NCI-H2107 treated with DMSO at 0.1 percent for 48 hours (cell line): ENCODE measurements around the gene SCRT2.
"Not testable (repeated sequence)": the region's sequence is repeated elsewhere in the genome, so short reads cannot be mapped to it uniquely, and the experiment has no call there.

Source experiments
- DNase-seq: peaks from one replicate; lab custom pipeline; 2025; ENCODE audit not compliant: unreplicated experiment; lab: John Stamatoyannopoulos, UW

The SCRT2 gene

DNA sequence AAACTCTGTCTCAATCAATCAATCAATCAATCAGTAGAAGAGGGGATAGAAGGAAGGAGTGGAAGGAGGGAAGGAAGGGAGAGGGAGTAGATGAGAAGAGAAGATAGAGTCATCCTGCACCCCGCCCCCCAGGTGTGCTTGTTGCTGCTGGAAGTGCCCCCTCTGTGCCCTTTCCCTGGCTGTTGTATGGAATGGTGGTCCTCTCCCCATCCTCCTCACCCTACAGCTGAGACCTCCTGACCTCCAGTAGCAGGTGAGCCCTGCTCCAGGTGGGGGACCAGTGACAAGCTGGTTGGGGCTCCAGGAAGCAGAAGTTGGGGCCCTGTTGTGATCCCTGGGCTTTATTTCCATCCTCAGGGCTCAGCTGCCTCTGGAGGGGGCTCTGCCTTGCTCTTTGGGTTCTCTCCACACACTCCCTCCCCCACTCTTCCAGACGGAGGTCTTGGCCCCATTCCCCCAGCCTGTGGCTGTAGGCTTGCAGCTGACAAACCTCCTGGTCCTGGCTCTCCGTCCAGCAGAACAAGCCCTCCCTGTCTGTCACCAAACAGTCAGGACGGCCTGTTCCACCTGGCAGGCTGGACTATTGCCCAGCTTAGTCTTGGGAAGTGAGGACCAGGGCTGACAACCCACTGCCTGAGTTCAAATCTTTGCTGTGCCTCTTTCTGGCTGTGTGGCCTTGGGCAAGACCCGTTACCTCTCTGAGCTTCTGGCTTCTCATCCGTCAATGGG lies 26.0 kb upstream of the SCRT2 start:
- DNase-seq, result no peak

DNA sequence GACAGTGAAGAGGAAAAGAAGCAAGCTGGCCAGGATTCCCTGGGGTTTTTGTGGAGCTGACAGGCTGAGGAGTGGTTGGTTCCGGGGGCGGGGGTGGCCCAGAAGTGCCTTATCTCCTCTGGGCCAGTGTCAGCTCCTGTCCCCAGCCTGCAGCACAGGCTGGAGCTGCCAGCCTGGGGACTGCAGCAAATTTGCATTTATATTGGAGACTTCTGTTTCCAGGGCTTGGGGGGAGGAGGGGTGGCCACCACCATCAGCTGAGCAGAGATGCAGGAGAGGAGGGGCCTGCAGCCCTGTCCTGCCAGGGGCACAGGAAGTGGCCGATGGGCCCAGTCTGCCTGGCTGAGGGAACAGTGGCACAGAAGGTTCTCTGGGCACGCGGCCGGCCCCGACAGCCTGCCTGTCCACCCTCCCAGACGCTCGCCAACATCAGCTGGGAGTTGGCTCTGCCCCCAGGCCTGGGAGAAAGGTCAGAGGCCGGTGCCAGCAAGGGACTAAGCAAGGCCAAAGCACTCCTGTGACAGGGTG lies 24.3 kb upstream of the SCRT2 start:
- DNase-seq, result no peak

DNA sequence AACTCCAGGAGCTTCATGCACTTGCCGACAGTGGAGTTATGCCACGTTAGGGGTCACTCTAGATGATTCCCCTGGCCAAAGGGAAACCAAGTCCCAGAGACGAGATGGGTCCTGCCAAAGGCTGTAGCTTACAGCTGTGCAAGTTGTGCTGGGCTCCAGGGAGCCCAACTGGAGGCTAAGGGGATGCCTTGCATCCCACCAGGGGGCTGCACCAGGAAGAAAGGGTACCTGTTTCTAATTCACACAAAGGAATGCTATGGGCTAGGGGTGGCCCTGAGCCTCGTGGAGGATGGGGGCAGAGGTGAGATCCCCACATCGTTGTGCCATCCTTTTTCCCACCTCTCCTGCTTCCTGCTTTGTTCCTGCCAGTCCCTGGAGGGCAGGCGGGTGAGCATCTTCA lies 23.7 kb upstream of the SCRT2 start:
- no peak for DNase-seq

DNA sequence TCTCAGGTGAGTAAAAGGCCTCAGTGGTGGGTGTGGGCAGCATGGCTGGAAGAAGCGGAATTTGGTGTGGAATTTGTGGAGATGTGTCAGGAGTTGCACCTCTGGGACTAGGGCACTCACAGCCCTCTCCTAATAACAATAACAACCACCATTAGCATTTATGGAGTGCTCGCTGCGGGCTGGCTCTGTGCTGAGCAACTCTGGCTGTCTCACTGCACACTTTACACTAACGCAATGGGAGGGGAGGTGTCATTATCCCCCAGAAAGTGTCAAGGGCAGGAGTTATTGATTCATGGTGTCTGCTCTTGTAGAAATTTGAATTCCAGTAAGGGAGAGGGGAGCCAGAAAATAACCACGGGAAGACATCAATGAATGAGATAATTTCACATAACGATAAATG lies 22.7 kb upstream of the SCRT2 start:
- no peak for DNase-seq

DNA sequence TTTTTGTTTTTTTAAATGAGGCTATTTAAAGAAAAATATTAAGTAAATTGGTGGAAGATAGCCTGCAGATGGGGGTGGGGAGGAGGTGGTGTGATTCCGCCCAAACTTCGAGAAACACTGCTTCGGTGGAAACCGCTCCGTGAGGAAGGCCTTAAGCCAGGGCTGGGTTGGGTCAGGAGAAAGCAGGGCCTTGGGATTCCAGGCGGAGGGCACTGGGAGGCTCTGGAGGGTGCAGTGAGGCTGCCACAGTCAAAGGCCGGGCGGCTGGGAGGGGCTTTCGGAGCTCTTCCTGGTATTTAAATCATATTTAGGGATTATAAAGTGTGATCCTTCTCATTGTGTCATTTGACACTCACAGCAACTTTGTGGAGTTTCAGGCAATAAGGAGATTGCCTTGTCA lies 22.2 kb upstream of the SCRT2 start:
- DNase-seq, result no peak

DNA sequence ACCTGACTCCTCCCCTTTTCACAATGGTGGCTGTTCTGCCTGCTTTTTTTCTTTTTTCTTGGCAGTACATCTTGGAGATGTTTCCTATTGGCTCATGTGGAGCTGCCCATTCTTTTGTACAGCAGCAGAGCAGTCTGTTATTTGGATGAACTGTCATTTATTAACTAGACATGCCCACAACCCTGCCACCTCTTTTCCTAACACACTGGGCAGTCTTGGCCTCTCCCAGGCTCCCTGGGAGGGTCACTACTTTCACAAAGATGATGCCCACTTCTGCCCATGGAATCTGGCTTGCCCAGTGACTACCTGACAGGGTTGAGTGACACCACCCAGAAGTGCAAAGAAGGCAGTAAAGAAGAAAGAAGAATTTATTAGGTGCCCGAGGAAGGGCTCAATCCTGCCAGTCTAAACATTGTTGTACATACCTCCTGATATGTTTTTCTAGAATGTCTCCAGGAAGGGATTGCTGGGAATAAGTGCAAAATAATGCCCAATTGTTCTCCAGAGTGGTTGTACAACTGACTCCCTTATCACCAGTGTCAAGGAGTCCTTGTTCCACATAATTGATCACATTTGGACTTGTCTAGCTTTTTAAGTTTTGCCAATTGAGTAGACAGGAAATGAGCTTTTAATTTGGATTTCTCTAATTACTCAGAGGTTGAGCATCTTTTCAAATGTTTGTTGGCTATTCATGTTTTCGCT lies 19.7 kb upstream of the SCRT2 start:
- DNase-seq, result no peak

DNA sequence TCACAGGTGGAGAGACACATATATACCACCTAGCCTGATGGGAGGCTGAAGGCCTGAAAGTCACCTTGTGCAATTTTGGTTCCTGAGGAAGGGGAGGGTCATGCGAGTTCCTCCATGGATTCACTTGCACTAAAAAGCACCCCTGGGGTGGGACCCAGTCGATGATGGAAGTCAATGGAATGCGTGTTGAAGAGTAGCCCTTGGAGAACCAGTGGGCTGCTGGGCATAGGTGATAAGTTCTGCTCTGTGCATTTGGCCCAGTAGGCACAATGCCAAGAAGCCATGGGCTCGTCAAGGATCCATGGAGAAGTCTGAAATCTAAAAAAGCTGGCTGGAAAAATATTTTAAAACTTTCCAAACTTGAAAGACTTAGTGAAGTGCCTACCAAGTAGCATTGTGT lies 18.9 kb upstream of the SCRT2 start:
- DNase-seq, result no peak

DNA sequence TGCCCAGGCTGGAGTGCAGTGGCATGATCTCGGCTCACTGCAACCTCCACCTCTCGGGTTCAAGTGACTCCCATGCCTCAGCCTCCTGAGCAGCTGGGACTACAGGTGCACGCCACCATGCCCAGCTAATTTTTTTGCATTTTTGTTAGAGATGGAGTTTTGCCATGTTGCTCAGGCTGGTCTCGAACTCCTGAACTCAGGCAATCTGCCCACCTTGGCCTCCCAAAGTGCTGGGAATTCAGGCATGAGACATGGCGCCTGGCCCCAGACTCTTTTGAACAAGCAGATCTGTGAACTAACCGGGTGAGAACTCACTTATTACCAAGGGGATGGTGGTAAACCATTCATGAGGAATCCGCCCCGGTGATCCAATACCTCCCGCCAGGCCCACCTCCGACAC lies 18.2 kb upstream of the SCRT2 start:
- not testable (repeated sequence) for DNase-seq

DNA sequence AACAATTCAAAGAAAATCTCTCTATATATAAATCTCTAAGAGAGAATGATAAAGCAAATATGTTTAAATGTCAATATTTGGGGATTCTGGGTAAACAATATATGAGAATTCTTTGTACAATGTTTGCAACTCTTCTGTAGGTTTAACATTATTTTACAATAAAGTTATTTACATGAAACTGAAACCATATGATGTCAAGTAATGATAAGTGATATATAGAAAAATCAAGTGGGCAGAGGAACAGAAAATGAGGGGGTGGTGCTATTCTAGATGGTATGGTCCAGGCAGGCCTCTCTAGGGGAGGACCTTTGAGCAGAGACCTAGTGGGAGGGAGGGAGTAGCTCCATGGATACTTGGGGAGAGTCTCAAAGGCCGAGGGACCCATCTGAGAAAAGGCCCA lies 16.4 kb upstream of the SCRT2 start:
- DNase-seq, result no peak

DNA sequence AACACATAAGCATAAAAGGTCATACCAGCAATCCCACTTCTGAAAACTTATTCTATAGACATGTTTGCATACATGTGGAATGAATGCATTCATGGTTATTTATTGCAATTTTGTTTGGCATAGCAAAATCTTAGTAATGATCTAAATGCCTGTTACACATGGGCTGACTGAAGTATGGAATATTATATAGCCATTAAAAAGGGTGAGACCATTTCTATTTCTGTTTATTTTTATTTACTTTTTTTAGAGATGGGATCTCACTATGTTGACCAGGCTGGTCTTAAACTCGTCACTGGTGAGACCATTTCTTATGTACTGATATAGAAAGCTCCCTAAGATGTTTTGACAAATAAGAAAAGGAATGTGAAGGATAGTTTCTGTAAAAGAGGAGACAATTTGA lies 14.3 kb upstream of the SCRT2 start:
- no peak for DNase-seq

DNA sequence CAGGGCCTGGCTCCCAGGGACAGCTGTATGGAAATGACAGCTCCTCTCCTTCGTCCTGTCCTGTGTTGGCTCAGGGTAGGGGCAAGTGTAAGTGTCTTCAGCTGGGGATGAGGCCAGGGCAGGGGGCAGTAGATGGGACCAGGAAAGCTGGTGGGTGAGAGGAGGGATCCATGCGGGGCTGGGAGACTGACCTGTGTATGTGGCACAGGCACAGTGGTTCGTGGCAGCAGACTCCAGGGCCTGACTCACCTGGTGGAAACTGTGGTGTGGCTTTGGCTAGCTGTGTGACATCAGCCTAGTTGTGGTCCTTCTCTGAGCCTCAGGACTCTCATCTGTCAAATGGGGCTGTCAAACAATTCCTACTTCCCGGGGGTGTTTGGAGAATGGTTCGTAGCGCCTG lies 13.7 kb upstream of the SCRT2 start:
- DNase-seq, result no peak

DNA sequence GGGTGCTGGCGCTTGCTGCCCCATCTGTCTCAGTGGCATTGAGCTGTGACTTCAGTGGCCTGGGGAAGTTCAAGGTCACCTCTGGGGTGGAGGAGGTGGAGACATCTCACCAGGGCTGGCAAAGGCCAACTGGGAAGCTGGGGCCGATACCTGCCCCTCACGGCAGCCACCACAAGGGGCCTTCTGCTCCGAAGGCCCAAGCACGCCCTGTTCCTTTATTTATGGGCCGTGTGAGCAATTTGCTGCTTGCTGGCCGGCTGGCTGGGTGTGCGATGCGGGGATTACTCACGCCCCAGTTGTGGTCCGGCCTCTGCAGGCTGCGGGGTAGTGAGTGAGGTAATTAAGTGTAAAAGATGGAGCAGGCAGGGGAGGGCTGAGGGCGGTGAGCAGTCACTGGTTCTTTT lies 13.2 kb upstream of the SCRT2 start:
- DNase-seq, result no peak

DNA sequence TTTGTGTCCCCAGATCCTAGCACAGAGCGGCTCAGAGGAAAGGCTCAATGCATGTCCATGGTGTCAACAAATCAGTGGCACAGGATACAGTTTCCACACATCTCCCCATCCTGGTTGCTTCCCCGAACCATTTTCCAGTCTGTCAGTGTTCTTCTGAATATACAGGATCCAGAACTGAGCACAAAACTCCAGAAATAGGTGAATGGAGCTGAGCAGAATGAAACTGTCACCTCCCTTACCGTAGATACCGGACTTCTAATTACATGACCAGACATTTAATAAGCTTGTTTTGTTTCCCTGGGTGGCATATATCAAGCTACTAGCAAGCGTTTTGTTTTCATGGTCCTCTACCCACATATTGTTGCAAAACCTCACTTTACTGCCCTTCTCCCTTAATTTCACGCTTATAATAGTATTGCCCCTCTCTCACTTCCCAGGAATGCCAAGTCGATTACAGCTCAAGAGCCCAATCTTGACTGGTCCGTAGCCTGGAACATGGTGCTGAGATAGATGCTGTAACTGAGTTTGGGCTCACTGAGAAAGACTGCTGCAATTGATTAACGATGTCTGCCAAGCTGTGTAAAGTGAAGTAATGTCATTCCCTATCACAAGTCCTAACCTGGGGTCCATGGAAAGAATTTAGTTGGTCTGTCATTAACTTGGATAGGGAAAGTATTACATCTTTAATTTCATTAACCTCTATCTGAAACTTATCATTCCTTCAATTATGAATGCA lies 12.0 kb upstream of the SCRT2 start:
- no peak for DNase-seq

DNA sequence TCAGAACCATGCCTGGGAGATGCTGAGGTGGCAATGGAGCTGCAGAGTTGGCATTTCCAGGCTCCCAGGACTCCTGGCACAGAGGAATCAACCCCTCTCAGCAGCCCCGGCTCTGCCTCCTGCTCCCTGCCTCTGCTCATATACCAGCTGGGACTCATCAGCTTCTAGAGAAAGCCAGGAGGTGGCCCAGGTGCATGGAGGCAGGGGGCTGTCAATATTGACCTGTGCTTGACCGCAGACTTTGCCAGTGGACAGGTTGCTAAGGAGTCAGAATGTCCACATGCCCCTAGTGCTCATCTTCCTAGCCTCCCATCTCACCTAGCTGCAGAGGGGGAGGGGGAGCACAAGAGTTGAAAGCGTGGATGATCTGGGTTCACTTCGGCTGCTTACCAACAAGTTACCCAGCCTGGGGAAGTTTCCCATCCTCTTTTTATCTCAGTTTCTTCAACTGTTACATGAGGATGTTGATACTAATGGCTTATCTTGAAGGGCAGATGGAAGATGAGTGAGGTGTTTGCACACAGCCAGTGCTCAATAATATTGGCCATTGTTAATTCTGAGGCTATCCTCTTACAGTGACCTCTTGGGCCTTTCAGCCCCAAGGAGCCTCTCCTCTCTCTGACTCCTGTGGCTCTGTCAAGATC lies 9.2 kb upstream of the SCRT2 start:
- DNase-seq, result no peak

DNA sequence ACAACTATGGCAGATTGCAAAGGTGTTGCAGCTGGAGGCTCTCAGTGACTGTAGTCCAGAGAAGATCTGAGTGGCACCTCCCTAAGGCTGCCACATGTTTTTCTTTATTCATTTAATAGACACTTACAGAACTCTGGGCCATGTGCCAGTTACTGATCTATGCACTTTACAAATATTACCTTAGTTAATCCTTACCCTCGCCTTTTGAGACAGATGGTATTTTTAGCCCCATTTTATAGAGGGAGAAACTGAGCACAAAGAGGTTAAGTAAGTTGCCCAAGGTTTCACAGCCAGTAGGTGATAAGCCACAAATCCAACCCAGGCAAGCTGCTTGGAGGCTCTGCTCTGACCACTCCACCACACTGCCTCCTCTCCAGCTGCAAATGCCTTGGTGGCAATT lies 6.5 kb upstream of the SCRT2 start:
- no peak for DNase-seq

DNA sequence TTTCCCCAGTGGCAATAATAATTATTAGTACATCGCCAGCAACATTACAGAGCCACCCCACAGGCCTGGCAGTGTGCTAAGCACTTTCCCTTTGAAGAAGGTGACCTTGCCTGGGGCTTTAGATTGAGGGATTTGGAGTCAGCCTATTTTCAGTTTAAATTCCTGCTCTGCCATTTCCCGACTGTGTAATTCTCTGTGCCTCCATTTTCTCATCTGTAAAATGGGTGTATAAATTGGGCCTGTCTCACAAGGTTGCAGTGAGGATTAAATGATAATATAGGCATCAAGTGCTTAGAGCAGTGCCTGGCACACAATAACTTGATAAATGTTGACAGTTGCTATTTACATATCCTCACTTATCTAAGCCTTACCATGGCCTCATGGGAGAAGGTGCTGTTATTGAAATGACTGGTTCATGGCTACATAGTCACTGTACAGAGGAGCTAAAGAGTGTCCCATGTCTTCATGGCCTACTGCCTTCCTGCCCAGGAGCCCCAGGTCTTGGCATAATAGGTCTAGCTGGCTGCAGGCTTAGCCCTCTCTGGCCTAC lies 5.1 kb upstream of the SCRT2 start:
- DNase-seq, result no peak

DNA sequence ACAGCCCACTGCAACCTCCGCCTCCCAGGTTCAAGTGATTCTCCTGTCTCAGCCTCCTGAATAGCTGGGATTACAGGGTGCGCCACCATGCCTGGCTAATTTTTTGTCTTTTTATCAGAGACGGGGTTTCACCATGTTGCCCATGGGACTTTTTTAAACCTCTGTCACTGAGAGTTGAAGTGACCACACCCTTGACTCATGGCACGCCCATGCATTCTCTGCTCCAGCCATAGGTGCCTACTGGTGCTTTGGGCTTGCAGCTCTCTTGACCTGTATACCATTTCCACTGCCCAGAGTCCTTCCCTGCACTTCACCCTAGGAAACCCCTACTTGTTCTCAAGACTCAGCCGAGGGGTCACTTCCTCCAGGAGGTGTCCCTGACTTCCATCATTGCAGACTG lies 2.4 kb upstream of the SCRT2 start:
- DNase-seq, result no peak

DNA sequence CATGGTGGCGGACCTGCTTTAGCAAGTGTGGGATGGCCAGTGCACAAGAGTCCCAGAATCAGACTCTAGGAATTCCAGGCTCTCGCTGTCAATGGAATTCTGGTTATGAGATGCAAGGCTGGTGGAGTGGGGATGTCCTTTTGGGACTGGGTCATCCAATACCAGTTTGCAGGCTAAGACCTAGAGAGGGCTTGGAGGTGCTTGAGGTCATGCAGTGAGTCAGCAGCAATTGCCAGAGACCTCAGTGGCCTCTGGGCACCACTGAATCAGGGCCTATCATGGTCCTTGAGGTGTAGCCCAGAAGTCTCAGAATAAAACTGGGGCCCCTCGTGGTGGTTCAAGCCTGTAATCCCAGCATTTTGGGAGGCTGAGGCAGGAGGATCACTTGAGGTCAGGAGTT lies 1.4 kb upstream of the SCRT2 start:
- DNase-seq, result no peak

DNA sequence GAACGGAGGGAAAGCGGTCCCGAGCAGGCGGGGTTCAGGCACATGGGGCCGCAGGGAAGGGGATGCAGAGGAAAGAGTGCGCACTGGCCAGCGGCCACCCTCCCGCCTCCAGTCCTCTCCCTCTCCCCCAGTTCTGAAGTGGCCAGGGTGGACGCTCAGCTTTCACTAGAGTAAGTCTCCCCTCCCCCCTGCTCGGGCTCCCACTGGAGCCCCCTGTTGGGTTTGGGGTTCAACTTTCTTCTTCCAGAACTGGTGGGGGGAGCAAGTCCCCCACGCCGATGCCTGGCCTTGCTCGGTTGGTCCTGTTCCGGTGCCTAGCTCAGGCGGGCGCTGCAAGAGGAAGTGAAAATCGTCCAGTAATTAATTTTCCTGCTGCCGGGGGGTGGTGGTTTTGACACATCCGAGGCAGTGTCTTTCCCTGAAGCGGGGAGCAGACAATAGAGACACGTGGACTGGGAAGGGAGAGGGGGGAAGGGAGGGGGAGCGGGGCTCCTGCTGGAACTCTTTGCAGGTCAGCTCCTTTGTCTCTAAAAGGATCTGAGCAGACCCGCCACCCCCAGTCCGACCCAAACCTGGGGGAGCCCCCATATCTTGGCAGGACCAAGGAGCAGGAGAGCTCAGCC lies 824 bp upstream of the SCRT2 start:
- DNase-seq, result no peak

DNA sequence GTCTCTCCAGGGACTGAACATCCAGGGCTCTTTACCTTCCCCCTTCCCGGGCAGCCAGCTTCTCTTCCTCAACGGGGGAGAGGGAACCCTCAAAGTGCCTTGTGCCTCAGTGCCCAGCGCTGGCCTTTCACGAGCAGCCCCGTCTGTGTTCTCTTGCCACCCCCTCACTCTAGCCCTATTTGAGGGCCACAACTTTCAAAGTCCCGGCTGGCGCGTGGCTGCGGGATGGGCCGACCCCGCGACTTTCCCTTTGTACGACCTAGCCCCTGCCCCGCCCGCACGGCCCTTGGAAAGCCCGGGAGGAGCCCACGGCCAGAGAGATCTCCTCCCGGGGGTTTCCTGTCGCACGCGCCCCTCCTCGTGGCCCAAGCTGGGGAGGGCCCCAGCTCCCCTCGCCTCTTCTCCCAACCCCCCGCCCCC lies 559 bp downstream of the SCRT2 start:
- DNase-seq, result no peak

DNA sequence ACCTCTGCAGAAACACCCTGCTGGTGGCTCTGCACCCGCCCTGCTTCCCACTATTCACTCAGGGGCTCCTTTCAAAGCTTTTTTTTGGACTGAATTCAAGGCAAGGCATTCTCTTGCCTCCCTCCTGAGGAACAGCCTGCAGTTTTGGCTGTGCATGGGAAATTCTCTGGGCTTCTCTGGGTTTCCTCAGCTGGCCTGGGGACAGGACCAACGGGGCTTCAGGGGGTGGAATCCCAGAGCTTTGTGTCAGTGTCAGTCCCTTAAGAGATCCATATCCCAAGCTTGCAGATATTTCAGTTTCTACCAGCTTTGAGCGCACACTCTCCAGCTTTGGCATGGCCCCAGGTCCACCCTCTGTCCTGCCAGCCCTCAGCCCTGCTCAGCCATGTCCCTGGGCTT lies 2.0 kb downstream of the SCRT2 start:
- no peak for DNase-seq
